HepG2 (cell line): ENCODE data around the gene PIEZO1. TPM values are rescaled to one million over a fixed set of nuclear protein-coding genes. Genes with fewer than 3 reads are reported as not detected.

ENCODE experiments used
- HMG20A ChIP-seq: IDR thresholded peaks from 2 replicates; pipeline ENCODE4 v1.6.1; 2016; ENCODE audit warnings: borderline replicate concordance
- HMG20B ChIP-seq: conservative IDR thresholded peaks from 2 replicates; pipeline ENCODE4 v1.6.1; 2016; ENCODE audit warnings: missing genetic modification reagents, missing compliant biosample characterization
- KLF16 ChIP-seq, 2 experiments: sonication (generic) in 1 of 2; formaldehyde crosslinking in 1 of 2; IDR thresholded peaks; 2 replicates each; pipeline versions ENCODE4 v1.6.1 to v1.8.0; 2016 to 2023; ENCODE audit warnings: missing genetic modification reagents in 2 of 2, missing compliant biosample characterization in 1 of 2
- KLF6 ChIP-seq: IDR thresholded peaks from 2 replicates; pipeline ENCODE4 v1.8.0; 2016; ENCODE audit warnings: missing biosample characterization, missing genetic modification reagents
- LRRFIP1 ChIP-seq: sonication (generic); formaldehyde crosslinking; conservative IDR thresholded peaks from 2 replicates; pipeline ENCODE4 v1.4.0; 2020; ENCODE audit warnings: missing genetic modification reagents
- MED1 ChIP-seq: sonication (generic); formaldehyde crosslinking; IDR thresholded peaks from 2 replicates; pipeline ENCODE4 v1.4.0; 2020; ENCODE audit warnings: missing genetic modification reagents
- NFYC ChIP-seq: IDR thresholded peaks from 2 replicates; pipeline ENCODE4 v1.6.1; 2016; ENCODE audit warnings: missing genetic modification reagents, missing compliant biosample characterization
- PHF21A ChIP-seq: sonication (generic); formaldehyde crosslinking; IDR thresholded peaks from 2 replicates; pipeline ENCODE4 v1.5.0; 2020; ENCODE audit warnings: mild to moderate bottlenecking, missing genetic modification reagents
- PITX1 ChIP-seq: sonication (generic); formaldehyde crosslinking; IDR thresholded peaks from 2 replicates; pipeline ENCODE4 v1.5.1; 2020; ENCODE audit warnings: mild to moderate bottlenecking, missing genetic modification reagents
- PRDM10 ChIP-seq: sonication (generic); formaldehyde crosslinking; IDR thresholded peaks from 2 replicates; pipeline ENCODE4 v1.4.0; 2020; ENCODE audit warnings: low read depth, missing genetic modification reagents
- TBL1XR1 ChIP-seq: fragments of 150-350 bp; IDR thresholded peaks from 2 replicates; pipeline ENCODE4 v1.6.1; 2014; ENCODE audit warnings: borderline replicate concordance, low read length; ENCODE audit not compliant: partially characterized antibody
- ZBTB26 ChIP-seq: IDR thresholded peaks from 2 replicates; pipeline ENCODE4 v1.6.1; 2016; ENCODE audit warnings: missing compliant biosample characterization, missing genetic modification reagents, borderline replicate concordance
- ZBTB7A ChIP-seq: sonication (generic); formaldehyde crosslinking; IDR thresholded peaks from 2 replicates; pipeline ENCODE4 v1.8.0; 2022; ENCODE audit warnings: mild to moderate bottlenecking, missing genetic modification reagents
- ZNF546 ChIP-seq: sonication (generic); formaldehyde crosslinking; conservative IDR thresholded peaks from 2 replicates; pipeline ENCODE4 v1.8.1; 2023; ENCODE audit warnings: mild to moderate bottlenecking, missing genetic modification reagents
- ZNF609 ChIP-seq: sonication (generic); formaldehyde crosslinking; IDR thresholded peaks from 2 replicates; pipeline ENCODE4 v1.4.0; 2020; ENCODE audit warnings: mild to moderate bottlenecking, missing genetic modification reagents, borderline replicate concordance
- ZNF781 ChIP-seq: sonication (generic); formaldehyde crosslinking; IDR thresholded peaks from 2 replicates; pipeline ENCODE4 v1.5.1; 2020; ENCODE audit warnings: borderline replicate concordance, mild to moderate bottlenecking, missing genetic modification reagents; ENCODE audit errors: not compliant biosample characterization
- ZZZ3 ChIP-seq: sonication (generic); formaldehyde crosslinking; IDR thresholded peaks from 2 replicates; pipeline ENCODE4 v1.4.0; 2020; ENCODE audit warnings: missing genetic modification reagents, mild to moderate bottlenecking, borderline replicate concordance
- polyA plus RNA-seq, 8 experiments: library from polyadenylated mRNA; depleted of rRNA in 3 of 8; stranded (reverse) in 7 of 8; unstranded in 1 of 8; fragments of >200 nt; fragmentation: Illumina TruSeq in 4 of 8; extraction: Trizol in 4 of 8; gene quantifications; 2 replicates each; pipeline versions ENCODE4 v1.2.1 to v1.2.3, GENCODE V29; 2011 to 2016; ENCODE audit warnings: low read depth in 4 of 8, missing spikeins in 1 of 8, mixed read lengths in 1 of 8; ENCODE audit not compliant: insufficient read depth in 1 of 8
- total RNA-seq, 5 experiments: library from RNA; depleted of rRNA; stranded (reverse); fragments of >200 nt; fragmentation: Illumina TruSeq; extraction: Trizol; gene quantifications; 2 replicates each; pipeline ENCODE4 v1.2.3, GENCODE V29; 2016; ENCODE audit warnings: low read depth in 1 of 5

Gene PIEZO1
- total and polyA plus RNA-seq, 2 of the 13 experiments (the other 11 are each of a cell fraction or from before 2014, with no cell fraction given): 67.9 to 85.0 TPM

- TF ChIP-seq ZNF609 (CRISPR knock-in tag) (peak; percentile 90), HMG20A (CRISPR knock-in tag) (peak; percentile 77; the same call in 1 of the 2 replicates), PRDM10 (CRISPR knock-in tag) (peak; percentile 95), PHF21A (peak; percentile 97), TBL1XR1 (peak; percentile 90), ZBTB7A (CRISPR knock-in tag) (peak; percentile 90; the same call in 1 of the 2 replicates), PITX1 (CRISPR knock-in tag) (peak; percentile 98), ZNF781 (CRISPR knock-in tag) (no peak), ZBTB26 (peak; percentile 78), NFYC (CRISPR knock-in tag) (peak; percentile 18; the same call in 1 of the 2 replicates), LRRFIP1 (CRISPR knock-in tag) (no peak), KLF6 (peak; percentile 79), ZNF546 (CRISPR knock-in tag) (0 out of 2 replicates have a peak, but pooled peaks have one; percentile 47), KLF16 (CRISPR knock-in tag; IDR thresholded peaks at IDR 0.05) (peak in 1 of 2 experiments; percentile 89; a peak in 2 of 4 replicates), HMG20B (CRISPR knock-in tag) (peak; percentile 94), MED1 (CRISPR knock-in tag) (peak; percentile 89), ZZZ3 (CRISPR knock-in tag) (no peak)
Observed at GRCh38 chr16:88763502-88764053, 21.4 kb downstream of the PIEZO1 start (continued).
